Measurements from ENCODE around the gene ADAD1. TPM values are rescaled to one million over a fixed set of nuclear protein-coding genes. Genes with fewer than 3 reads are reported as not detected.

The ADAD1 gene
- total and polyA plus RNA-seq, 8 donors, result not detected

DNA sequence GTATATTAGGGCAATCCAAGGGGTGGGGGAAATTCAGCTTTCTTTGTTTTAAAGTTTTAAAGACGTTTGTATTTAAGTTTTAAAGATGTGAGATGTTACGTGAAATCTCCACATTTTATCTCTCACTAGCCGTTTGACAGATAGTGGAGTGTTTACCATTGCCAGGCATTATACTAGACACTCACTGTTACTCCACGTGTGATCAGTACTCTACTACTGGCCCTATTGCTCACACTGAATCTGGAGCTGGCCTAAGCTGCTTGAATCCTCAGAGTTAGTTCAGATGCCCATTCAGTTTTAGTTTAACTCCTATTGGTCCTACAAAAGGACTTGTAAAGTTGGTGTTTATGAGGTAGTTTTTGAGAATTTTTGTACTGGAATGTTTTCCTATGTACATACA is 4.5 kb downstream of the ADAD1 start:
- peaks cover 0 to 22% (median 8%) of the 10 kb centered on the region in 4 donors for H3K9me3 ChIP-seq
- H3K4me1 ChIP-seq, result no peaks in the 10 kb centered on the region
- H3K27me3 ChIP-seq, result no peaks in the 10 kb centered on the region
- no peak overlapping the region for H3K4me3 ChIP-seq
- intact Hi-C loops (cut with DNase I; ENCODE audit: low total_unique reads), result no loop called here
- WGBS, 5 donors, result 21 to 46% (median 36%) methylated on average over 4 of the region's 4 CpGs
- no peak overlapping the region for H3K27ac ChIP-seq
- H3K36me3 ChIP-seq, result no peaks in the 10 kb centered on the region
- TF ChIP-seq CTCF (IDR thresholded peaks at IDR 0.05) (no peak), POLR2AphosphoS5 (IDR thresholded peaks at IDR 0.05) (no peak), POLR2A (IDR thresholded peaks at IDR 0.05) (no peak), EP300 (IDR thresholded peaks at IDR 0.05) (no peak)
- no peak for DNase-seq

- Histone ChIP-seq H3K36me3 (no peaks in the 10 kb centered on the region), H3K27ac (no peak overlapping the region), H3K4me1 (no peaks in the 10 kb centered on the region), H3K27me3 (no peaks in the 10 kb centered on the region), H3K9me3 (peaks cover 0 to 21% (median 8%) of the 10 kb centered on the region in 4 donors), H3K4me3 (no peak overlapping the region)
- intact Hi-C loops (cut with DNase I; ENCODE audit: low total_unique reads), result no loop called here
- WGBS, 5 donors, result 30 to 44% (median 40%) methylated on average over 2 of the region's 2 CpGs
- TF ChIP-seq EP300 (IDR thresholded peaks at IDR 0.05) (no peak), POLR2A (IDR thresholded peaks at IDR 0.05) (no peak), POLR2AphosphoS5 (IDR thresholded peaks at IDR 0.05) (no peak), CTCF (IDR thresholded peaks at IDR 0.05) (no peak)
- no peak for DNase-seq
Measured at GRCh38 chr4:122384245-122384644, 5.4 kb downstream of the ADAD1 start.

DNA sequence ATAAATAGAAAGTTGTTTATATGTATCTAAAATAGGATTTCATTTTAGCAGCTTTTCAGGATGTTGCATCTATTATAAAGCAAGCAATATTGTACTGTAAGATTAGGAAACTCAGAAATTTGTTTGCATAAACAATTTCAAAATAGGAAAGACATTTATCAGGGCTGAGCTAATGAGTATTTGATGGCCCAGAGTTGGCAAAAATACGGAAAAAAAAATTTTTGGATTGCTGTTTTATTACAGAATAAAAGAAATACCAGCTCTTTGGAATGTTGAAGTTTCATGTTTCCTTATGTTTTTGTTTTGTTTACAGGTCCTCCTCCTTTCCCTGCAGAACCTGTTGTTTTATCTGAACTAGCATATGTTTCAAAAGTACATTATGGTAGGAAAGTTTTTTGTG is 14.5 kb downstream of the ADAD1 start:
- intact Hi-C loops (cut with DNase I; ENCODE audit: low total_unique reads), result no loop called here
- no peak for TF ChIP-seq EP300 (IDR thresholded peaks at IDR 0.05)
- TF ChIP-seq POLR2A (IDR thresholded peaks at IDR 0.05), result no peak
- TF ChIP-seq POLR2AphosphoS5 (IDR thresholded peaks at IDR 0.05), result no peak
- no peak for TF ChIP-seq CTCF (IDR thresholded peaks at IDR 0.05)
- WGBS, 5 donors, result 48 to 65% (median 53%) methylated on average over 1 of the region's 1 CpG
- no peaks in the 10 kb centered on the region for H3K27me3 ChIP-seq
- H3K36me3 ChIP-seq, result no peaks in the 10 kb centered on the region
- H3K27ac ChIP-seq, result no peak overlapping the region
- DNase-seq, result no peak
- H3K4me3 ChIP-seq, result no peak overlapping the region
- no peaks in the 10 kb centered on the region for H3K4me1 ChIP-seq
- peaks cover 0 to 3% (median under 1%) of the 10 kb centered on the region in 4 donors for H3K9me3 ChIP-seq

GRCh38 chr4:122403861-122404260 is 25.1 kb downstream of the ADAD1 start:
- TF ChIP-seq EP300 (IDR thresholded peaks at IDR 0.05) (no peak), CTCF (IDR thresholded peaks at IDR 0.05) (no peak), POLR2A (IDR thresholded peaks at IDR 0.05) (no peak), POLR2AphosphoS5 (IDR thresholded peaks at IDR 0.05) (no peak)
- Histone ChIP-seq H3K27ac (no peak overlapping the region), H3K4me3 (no peak overlapping the region), H3K36me3 (no peaks in the 10 kb centered on the region), H3K27me3 (no peaks in the 10 kb centered on the region), H3K9me3 (no peaks in the 10 kb centered on the region), H3K4me1 (no peaks in the 10 kb centered on the region)
- no peak for DNase-seq
- intact Hi-C loops (cut with DNase I; ENCODE audit: low total_unique reads), result no loop called here
- WGBS, 5 donors, result 42 to 69% (median 47%) methylated on average over 3 of the region's 3 CpGs

Measured in stomach (tissue), 9 donors.